Ascending aorta (tissue), 2 donors: ENCODE data around the gene EBPL. TPM values are rescaled to one million over a fixed set of nuclear protein-coding genes. Genes with fewer than 3 reads are reported as not detected.

Experiments used
- DNase-seq, 2 donors: peaks; one replicate each; pipeline ENCODE4 v3.0.0-alpha.2; 2019; ENCODE audit warnings: low spot score in 2 of 2
- H3K27ac ChIP-seq, 2 donors: fragments of 200-600 bp; sonication (generic); one replicate each; pipeline ENCODE4 v1.5.1; 2016 to 2017; ENCODE audit warnings: mild to moderate bottlenecking in 1 of 2
- H3K27me3 ChIP-seq: fragments of 200-600 bp; sonication (generic); one replicate; pipeline ENCODE4 v1.5.1; 2017
- H3K36me3 ChIP-seq, 2 donors: fragments of 200-600 bp; sonication (generic); one replicate each; pipeline ENCODE4 v1.5.1; 2016
- H3K4me1 ChIP-seq, 2 donors: fragments of 200-600 bp; sonication (generic); one replicate each; pipeline ENCODE4 v1.5.1; 2016 to 2017; ENCODE audit warnings: mild to moderate bottlenecking in 1 of 2
- H3K4me3 ChIP-seq, 2 donors: fragments of 200-600 bp; sonication (generic); one replicate each; pipeline ENCODE4 v1.5.1; 2016 to 2017; ENCODE audit warnings: mild to moderate bottlenecking in 1 of 2
- H3K9me3 ChIP-seq, 2 donors: fragments of 200-600 bp; sonication (generic); one replicate each; pipeline ENCODE4 v1.5.1; 2016
- intact Hi-C: fragments of 100-400 bp; cut with DNase I; formaldehyde crosslinking; loops from one replicate; pipeline ENCODE4 v1.15.1; 2023
- total RNA-seq: library from RNA; depleted of rRNA; stranded (reverse); fragments of >200 nt; gene quantifications from one replicate; pipeline ENCODE4 v1.1.0, GENCODE V29; 2016
- TF ChIP-seq, protein P1 (sequence below), 3 experiments: fragments of 200-600 bp in 2 of 3; fragments of 450-650 bp in 1 of 3; sonication (generic) in 2 of 3; IDR thresholded peaks; one replicate each; pipeline ENCODE4 v1.5.1; 2016 to 2019; ENCODE audit warnings: antibody characterized with exemption in 3 of 3, mild to moderate bottlenecking in 1 of 3, moderate library complexity in 1 of 3

EBPL gene
- total RNA-seq, 1 donor from 2014 or later, result 18.3 TPM

DNA sequence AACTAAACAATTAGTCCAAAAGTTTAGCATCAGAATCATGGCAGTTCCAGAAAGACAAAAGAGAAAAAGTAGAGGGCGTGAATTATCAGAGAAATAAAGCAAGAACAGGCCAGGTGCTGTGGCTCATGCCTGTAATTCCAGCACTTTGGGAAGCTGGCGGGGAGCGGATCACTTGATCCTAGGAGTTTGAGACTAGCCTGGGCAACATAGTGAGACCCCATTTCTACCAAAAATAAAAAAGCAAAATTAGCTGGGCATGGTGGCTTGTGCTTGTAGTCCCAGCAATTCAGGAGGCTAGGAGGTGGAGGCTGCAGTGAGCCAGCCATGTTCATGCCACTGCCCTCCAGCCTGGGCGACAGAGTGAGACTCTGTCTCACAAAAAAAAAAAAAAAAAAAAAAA is 44.6 kb downstream of the EBPL start:
- TF ChIP-seq, protein P1, sequence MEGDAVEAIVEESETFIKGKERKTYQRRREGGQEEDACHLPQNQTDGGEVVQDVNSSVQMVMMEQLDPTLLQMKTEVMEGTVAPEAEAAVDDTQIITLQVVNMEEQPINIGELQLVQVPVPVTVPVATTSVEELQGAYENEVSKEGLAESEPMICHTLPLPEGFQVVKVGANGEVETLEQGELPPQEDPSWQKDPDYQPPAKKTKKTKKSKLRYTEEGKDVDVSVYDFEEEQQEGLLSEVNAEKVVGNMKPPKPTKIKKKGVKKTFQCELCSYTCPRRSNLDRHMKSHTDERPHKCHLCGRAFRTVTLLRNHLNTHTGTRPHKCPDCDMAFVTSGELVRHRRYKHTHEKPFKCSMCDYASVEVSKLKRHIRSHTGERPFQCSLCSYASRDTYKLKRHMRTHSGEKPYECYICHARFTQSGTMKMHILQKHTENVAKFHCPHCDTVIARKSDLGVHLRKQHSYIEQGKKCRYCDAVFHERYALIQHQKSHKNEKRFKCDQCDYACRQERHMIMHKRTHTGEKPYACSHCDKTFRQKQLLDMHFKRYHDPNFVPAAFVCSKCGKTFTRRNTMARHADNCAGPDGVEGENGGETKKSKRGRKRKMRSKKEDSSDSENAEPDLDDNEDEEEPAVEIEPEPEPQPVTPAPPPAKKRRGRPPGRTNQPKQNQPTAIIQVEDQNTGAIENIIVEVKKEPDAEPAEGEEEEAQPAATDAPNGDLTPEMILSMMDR (IDR thresholded peaks at IDR 0.05), result no peak
- Histone ChIP-seq H3K9me3 (no peaks in the 10 kb centered on the region), H3K36me3 (no peaks in the 10 kb centered on the region), H3K4me1 (no peaks in the 10 kb centered on the region), H3K27ac (no peak overlapping the region), H3K4me3 (no peak overlapping the region), H3K27me3 (no peaks in the 10 kb centered on the region)
- intact Hi-C loops, result no loop called here
- DNase-seq, result no peak

DNA sequence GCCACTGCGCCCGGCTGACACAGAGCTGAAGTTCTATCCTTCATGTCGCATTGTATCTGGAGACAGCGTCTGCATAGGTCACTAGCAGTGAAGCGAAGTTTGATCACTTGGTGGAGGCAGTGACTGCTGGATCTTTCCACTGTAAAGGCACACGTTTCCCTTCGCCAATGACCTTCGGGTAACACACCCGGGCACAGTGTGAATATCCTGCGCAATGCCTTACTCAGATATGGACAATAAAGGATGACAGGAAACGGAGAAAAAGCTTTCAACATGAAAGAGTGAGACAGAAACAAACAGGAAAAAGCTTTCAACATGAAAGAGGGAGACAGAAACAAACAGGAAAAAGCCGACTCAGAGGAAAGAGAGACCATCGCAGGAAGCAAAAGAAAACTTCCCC is 45.8 kb downstream of the EBPL start:
- Histone ChIP-seq H3K27me3 (no peaks in the 10 kb centered on the region), H3K36me3 (no peaks in the 10 kb centered on the region), H3K4me1 (no peaks in the 10 kb centered on the region), H3K4me3 (no peak overlapping the region), H3K27ac (no peak overlapping the region), H3K9me3 (no peaks in the 10 kb centered on the region)
- TF ChIP-seq, protein P1 (IDR thresholded peaks at IDR 0.05), result no peak
- no peak for DNase-seq
- intact Hi-C loops, result no loop called here

DNA sequence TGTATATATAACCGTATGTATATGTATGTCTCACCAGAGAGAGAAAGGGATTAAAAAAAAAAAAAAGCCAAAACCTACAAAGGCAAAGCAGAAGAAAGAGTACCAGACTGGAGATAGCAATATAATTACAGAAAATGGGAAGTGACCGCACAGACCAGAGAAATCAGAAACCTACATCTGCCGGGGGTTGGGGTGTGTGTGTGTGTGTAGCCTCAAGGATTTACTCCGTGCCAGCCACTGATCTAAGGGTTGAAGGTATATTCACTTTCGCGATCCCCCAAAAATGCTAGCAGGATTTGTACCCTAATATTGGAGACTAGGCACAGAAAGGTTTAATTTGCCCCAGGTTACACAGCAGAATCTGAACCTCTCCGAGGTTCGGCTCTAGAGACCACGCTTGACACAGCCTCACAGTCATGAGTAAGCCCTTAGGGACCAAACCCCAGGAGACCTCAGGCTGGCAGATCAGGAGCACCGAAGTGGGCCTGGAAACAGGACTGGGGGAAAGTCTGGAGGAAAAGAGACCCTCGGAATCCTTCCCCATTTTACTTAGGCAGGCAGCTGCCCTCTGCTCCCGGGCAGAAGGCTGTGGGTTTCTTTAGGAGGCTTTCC is 48.1 kb downstream of the EBPL start:
- H3K27ac ChIP-seq, result no peak overlapping the region
- H3K9me3 ChIP-seq, result no peaks in the 10 kb centered on the region
- TF ChIP-seq, protein P1 (IDR thresholded peaks at IDR 0.05), result no peak
- H3K4me1 ChIP-seq, result no peaks in the 10 kb centered on the region
- DNase-seq, result no peak
- intact Hi-C loops, result no loop called here
- H3K4me3 ChIP-seq, result peak overlapping the region in 1 of 2 donors; percentile 30
- no peaks in the 10 kb centered on the region for H3K27me3 ChIP-seq
- no peaks in the 10 kb centered on the region for H3K36me3 ChIP-seq

DNA sequence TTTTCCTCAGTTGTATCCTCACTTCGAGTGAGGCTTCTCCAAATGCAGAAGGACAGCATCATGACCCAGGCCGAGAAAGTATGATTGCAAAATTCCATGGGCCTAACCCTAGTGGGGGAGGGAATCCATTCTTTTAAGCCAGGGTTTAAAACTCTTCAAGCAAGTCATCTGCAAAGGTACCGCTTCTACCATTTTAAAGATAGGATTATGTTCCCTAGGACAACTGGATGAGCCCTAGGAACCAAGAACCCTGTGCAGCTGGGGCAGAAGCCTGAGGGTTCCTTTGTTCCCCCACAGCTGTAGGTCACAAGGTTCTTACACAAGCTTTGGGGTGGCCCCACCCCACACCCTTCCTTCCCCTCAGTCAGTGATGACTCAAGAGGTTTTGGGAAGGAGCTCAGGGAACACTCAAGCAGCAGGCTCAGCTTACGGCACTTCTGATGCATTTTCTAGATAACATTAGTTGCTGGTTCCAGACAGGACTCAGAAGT is 49.4 kb downstream of the EBPL start:
- peak overlapping the region in 1 of 2 donors; percentile 30 for H3K4me3 ChIP-seq
- intact Hi-C loops, result no loop called here
- DNase-seq, result peak in 1 of 2 donors; percentile 74
- H3K9me3 ChIP-seq, result no peaks in the 10 kb centered on the region
- no peaks in the 10 kb centered on the region for H3K36me3 ChIP-seq
- no peaks in the 10 kb centered on the region for H3K27me3 ChIP-seq
- no peaks in the 10 kb centered on the region for H3K4me1 ChIP-seq
- H3K27ac ChIP-seq, result peak overlapping the region; percentile 12 to 48
- TF ChIP-seq, protein P1 (IDR thresholded peaks at IDR 0.05), result no peak

DNA sequence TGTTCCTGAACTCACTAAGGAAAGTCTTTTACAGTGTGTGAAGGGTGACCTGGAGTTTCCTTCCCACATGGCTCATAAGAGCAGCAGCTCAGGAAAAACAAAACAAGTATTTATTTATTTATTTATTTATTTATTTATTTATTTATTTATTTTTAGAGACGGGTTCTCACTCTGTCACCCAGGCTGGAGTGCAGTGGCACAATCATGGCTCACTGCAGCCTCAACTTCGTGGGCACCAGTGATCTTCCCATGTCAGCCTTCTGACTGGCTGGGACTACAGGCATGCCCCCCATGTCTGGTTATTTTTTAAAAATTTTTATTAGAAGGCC is 52.6 kb downstream of the EBPL start:
- Histone ChIP-seq H3K27me3 (no peaks in the 10 kb centered on the region), H3K4me3 (no peak overlapping the region), H3K27ac (no peak overlapping the region), H3K9me3 (no peaks in the 10 kb centered on the region), H3K36me3 (no peaks in the 10 kb centered on the region), H3K4me1 (no peaks in the 10 kb centered on the region)
- no peak for DNase-seq
- intact Hi-C loops, result no loop called here
- TF ChIP-seq, protein P1 (IDR thresholded peaks at IDR 0.05), result no peak
